GM11168 (cell line): ENCODE results near the gene PTER.

Experiments
- in situ Hi-C: fragments of 300-500 bp; cut with MboI; formaldehyde crosslinking; loops from one replicate; pipeline ENCODE4 v1.12.0; 2022; ENCODE audit warnings: low sequenced_read_pairs; ENCODE audit not compliant: unreplicated experiment

Gene PTER

DNA sequence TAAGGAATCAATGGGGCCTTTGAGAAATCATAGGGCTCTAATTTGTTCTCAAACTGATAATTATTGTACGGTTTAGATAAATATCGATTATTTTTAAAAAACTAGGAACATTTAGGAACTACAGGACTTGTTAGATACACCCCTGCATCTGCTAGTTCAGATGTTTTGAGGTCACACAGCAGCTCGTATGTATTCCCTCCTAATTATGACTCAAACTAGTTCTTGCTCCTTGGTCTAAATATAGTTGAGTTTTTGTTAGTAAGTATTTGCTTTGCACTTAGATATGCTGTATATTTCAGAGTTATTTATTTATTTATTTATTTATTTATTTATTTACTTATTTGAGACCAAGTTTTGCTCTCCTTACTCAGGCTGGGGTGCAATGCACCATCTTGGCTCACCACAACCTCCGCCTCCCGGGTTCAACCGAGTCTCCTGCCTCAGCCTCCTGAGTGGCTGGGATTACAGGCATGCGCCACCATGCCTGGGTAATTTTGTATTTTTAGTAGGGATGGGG is 22.7 kb downstream of the PTER start:
- in situ Hi-C loops: no loop called here

DNA sequence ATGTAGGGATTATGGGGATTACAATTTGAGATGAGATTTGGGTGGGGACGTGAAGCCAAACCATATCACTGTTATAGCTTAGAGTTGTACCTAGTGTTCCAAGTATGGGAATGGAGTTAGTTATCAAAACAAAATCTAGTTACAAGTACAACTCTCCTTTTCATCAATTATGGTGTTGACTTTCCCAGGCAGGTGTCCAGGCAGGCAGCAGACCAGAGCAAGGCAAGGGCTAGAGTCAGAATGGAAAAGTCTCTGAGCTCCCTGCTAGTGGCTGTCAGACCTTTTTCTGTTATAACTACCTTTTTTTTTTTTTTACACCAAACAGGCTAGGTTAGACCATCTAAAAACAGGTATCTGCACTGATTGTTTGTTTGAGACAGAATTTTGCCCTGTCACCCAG is 29.2 kb downstream of the PTER start:
- in situ Hi-C loops: no loop called here

DNA sequence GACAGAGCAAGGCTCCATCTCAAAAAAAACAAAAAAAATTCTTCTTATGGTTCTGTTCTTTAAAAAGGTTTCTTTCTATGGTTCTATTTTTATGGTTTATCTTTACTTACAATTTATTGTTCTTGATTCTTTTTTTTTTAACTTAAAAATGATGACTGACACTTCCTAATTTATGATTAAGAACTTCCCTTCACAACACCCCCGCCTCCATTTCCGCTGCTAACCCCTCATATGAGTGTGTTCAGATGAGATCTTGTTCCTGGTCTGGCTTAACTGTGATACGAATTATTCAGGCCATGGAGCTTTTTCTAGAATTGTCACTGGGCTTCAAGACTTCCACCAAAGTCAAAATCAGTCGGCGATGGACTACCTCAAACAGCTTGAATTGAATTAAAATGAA is 33.9 kb downstream of the PTER start:
- in situ Hi-C loops: no loop called here

DNA sequence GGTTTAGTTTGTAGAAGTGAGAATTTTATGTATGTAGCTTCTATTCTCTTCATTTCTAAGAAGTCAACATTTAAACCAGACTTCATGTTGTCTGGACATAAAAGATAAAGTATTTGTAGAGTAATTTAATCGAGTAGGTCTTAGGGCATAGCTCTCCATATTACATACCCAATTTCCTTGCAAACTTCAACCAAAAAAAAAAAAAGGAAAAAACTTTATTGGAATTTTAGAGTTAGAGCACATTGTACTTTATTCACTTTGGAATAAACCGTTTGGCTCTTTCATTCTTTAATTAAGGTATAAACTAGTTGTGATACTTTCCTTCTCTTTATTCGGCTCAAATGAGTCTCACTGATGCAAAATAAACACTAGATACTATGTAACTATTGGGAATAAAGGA is 36.0 kb downstream of the PTER start:
- in situ Hi-C loops: no loop called here

DNA sequence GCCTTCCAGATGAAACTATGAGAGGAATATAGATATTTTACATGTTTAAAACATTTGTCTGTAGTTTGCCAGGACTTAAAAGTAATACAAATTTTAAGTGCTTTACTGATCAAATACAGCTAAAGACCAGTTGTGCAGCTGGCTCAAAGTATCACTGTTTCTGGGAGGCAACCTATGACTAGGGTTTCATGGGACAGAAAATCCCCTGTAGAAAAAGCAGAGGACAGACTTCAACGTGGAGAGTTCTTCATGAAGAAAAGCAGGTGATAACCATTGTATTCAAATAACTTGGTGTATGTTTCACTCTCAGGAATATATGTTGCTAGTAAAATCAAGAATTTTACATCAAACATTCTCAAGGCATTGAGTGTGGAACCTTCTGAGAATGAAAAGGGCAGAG is 40.9 kb downstream of the PTER start:
- in situ Hi-C loops: no loop called here

DNA sequence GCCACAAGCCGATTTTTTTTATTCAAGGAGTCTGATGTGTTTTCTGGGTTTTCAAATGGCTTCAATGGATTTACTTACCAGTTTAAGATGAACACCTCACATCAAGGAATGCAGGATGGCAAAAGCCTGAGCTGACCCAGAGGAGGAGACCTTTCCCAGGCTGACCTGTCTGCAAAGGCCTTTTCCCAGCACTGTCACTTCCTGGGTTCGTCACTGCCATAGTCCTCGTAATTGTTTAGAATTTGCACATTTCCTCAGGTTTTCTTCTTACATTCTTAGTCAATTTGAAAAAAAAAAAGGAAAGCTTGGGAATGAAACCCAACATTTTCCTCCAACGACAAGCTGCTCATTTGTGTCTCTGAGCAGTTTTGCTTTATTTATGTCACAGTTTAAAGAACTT is 42.0 kb downstream of the PTER start:
- in situ Hi-C loops: no loop called here

DNA sequence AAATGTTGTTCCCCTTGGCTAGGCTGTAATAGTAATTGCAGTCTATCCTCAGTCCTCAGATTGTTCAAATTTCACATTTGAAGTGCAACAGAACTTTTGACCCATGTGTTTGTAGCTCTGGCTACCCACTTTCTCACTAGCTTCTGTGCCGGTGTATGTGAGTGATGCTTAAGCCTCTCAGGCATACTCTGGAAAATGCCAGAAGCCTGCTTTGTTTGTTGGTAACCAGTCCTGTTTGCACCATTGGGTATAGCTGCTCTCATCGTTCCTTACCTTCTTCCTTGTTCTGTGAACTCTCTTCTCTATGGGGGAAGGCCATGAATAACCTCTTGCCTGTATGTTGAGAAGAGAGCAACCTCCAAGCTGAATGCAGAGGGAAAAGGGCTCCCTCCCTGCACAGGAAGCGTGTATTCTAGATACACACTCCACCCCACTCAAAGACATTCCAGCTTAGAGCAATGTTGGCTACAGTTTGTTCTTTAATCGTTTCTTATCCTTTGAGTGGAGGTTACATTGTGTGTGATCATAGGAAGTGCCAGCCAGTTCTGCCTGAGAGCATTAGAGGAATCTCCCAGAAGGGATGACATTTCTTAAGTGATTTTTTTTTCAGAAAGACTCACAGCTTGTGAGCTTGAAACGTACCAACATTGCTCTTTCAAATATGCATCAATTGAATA is 44.4 kb downstream of the PTER start:
- in situ Hi-C loops: no loop called here

DNA sequence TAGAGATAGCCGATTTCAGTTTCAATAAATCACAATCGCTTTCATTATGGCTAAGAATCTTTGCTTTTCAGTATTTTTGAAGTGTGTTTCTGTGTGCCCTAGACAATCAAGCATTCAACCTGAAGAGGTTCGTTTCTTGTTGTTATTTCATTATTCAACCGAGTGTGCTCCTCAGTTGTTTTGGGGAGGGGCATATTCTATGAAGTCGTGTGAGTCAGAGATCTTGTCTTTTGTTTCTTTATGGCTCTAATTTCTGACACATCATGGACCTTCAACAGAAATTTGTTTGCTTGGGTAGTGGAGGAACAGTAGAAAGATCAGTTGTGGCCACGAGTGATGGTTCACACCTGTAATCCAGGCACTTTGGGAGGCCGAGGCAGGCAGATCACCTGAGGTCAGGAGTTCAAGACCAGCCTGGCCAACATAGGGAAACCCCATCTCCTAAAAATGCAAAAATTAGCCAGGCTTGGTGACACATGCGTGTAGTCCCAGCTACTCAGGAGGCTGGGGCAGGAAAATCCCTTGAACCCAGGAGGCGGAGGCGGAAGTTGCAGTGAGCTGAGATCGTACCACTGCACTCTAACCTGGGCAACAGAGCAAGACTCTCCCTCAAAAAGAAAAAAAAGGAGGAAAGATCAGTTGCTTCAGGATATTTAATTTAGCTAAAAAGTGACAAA is 46.6 kb downstream of the PTER start:
- in situ Hi-C loops: no loop called here

DNA sequence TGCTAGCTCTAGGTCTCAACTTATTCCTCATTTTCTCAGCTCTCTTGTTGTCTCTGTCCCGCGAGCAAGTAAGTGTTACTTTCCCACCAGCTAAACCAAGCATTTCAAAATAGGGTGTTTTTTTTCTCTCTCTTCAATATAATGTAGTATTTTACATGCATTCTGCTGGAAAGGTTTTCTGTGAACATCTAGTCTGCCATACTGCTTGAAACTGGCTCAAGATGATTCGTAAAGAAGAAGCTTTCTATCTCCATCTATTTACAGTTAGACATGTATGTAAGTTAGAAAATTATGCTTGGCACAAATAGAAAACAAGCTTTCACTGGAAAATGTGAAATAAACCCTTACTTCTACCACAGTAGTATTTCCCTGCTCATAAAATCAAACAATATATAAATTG is 53.7 kb downstream of the PTER start:
- in situ Hi-C loops: no loop called here

DNA sequence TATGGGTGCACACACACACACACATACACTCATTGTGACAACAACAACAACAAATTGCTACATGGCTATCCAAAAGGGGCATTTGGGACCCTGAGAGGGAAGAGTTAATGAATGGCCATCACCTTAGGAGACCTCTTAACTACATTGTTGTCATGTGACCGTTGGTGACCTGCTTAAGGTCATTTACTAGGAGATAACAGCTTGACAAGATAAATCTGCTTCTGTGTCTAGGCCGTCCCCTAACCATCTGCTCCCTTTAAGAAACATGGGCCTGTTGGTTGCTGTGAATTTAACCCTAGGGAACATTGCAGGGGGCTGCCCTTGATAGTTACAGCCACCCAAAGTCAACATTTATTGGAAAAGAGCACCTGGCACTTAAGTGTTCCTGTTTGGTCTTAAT is 55.1 kb downstream of the PTER start:
- in situ Hi-C loops: no loop called here

DNA sequence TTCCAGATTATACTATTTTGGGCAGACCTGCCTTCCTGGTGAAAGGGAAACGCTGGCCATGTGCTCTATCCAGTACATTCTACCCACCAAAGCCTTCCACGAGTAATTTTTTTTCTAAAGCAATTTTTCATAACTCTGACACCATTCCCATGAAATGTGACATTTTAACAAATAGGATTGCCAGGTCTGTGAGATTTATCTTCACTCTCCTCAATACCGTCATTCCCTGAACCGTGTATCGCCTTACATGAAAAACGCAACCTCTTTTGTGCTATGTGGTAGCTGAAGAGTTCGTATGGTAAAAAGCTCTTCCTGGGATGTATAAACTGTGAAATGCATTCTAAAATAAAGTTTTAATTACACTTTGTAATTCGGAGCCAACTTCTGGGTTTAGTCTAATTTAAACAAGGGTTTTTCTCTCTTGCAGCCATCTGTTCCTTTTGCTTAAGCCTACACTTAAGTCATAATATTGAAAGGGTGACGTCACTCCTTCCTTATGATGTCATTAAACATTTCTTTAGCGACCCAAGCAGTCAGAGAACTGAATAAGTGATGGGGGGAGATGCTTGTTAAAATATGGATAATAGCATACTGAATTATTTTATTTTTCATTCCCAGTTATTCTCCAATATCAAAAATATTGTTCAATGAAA is 57.2 kb downstream of the PTER start:
- in situ Hi-C loops: no loop called here

DNA sequence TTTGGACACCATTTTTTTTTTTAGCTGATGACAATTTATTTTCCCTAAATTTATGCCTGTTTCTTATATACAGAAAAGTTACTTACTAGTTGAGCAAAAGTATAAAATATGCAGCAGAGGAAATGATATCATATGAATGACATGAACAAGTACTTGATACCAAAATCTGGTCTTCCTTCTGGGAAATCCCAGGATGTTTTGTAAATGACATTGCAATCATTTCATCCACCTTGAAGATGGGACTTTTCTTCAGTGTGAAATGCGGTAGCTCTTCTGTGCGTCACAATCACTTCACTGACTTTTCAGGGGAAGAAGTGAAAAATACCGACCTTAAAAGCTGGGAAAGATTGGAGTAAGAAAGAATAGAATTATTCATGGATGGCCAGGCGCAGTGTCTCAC is 61.1 kb downstream of the PTER start:
- in situ Hi-C loops: no loop called here

DNA sequence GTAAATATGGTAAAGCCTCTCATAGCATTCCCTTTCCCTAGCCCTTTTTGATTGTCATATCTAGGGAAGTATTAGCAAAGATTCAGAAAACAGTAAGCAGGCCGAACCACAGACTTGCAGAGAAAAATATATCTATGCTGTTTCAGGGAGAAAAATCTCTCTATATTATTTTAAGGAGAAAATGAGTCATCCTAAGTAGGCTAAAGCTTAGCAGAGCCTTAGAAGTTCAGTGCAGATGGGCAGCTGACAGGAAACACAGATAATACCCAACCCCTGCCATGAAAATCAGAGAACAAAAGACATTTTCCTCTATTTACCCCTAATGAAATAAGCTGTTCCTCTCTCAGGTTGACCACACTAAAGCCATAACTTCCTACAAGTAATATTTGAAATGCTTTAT is 68.4 kb downstream of the PTER start:
- in situ Hi-C loops: no loop called here

DNA sequence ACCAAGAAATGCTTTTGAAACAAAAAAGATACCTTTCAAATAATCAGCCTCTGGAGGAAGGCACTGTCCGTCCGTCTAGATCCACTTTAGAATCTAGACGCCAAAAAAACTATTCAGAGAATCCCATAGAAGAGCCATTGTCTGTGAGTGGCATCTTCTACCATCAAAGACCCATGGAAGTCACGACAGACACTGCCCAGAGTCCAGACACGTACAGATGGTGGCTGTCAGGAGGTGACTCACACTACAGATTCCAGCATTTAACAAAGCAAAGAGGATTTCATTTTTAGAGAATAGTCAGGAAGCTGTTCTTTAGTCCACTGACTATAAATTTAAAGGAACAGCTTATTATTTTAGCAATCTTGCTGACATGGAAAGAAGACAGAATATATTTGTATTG is 73.2 kb downstream of the PTER start:
- in situ Hi-C loops: no loop called here

DNA sequence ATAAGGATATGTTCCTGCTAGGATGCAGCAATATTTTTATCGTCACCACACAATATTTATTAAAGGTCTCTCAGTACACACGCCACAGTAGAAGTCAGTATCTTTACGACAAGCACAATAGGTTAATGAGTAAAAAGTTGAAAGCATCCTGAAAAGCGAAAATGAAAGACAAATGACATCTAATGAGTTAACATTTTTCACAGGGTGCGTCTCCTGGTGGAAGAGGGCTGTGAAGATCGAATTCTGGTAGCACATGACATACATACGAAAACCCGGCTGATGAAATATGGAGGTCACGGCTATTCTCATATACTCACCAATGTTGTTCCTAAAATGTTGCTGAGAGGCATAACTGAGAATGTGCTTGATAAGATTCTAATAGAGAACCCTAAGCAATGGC is 74.0 kb downstream of the PTER start:
- in situ Hi-C loops: no loop called here

DNA sequence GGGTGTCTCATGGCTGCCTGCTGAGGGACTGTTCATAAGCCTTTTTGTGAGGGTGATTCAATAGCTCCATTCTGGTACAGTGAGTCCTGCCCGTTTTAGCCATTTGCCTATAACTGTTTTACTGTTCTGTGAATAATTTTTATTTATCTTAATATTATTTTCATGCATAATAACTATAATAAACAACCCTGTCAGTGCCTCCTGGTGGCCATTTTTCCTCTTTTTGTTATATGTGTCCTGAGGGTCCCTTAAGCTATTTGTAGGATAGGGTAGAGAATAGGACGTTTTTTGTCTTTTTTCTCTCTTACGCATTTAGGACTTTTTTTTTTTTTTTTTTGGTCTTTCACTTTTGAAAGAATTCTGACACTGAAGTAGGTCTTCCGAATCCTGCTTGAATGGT is 82.0 kb downstream of the PTER start:
- in situ Hi-C loops: no loop called here

DNA sequence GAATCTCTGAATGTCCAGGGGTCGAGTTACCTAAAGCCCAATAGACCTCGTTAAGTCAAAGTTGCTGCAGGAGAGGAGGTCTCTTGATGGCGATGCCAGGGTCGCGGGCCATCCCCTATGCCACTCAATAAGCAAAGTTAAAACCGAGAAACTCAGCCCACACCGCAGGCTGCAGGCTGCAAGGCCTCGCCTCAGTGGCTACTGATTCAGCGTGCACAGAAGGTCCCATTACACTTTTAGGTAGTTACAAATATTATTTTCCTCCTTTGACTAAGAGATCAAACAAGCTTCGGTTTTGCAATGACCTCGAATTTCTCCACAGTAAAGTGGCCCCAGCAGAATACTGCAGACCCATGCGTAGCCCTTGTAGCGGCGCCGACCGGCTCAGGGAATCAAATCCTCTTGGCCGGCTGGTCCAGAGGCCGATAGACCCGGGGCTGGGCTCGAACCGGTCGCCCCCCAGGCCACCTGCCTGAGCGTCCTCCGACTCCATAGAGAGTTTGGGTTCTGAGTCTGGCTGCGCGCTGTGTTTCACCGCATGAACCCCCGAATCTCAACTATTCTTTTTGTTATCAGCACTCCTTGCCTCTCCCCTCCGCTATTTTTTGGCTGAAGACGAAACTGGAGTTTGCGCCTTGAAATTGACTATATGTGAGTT is 82.6 kb downstream of the PTER start:
- in situ Hi-C loops: no loop called here

DNA sequence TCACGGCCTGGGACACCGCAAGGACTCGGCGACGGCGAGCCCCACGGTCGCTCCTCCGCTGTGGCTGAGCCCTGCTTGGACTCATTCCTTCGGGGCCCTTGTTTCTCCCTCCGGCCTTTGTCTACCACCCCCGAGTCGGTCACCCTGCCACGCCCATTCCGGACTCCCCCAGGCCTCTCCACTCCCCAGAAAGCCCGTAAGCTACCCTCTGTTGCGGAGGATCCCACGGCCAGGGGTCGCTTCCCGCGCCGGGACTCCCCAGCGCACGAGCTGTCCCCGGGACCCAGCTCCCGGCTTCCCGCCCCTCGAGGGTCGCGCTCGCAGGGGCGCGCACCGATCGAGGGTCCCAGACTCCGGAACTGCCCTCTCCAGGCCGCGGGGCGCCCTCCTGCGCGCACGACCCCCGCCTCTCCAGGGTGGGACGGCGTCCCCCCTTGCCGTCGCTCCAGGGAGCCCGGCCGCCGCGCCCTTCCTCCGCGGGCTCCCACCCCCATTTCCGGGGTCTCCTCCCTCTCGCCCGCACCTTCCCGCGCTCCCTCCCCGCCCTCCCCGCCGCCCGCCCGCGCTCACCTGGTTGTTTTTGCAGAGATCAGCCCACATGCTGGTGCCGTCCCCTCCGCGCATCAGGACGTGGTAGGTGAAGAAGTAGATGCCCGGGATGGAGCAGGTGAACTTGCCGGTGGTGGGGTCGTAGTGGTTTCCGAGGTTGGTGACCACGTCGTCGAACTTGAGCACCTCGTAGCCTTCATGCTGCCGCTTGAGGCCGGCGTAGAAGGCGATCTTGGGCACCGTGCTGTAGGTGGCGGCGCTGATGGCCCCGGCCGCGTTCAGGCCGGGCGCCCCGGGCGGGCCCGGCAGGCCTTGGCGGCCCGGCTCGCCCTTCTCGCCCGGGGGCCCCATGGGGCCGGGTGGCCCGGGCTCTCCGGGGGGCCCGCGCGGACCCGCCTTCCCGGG is 83.4 kb downstream of the PTER start:
- in situ Hi-C loops: no loop called here

DNA sequence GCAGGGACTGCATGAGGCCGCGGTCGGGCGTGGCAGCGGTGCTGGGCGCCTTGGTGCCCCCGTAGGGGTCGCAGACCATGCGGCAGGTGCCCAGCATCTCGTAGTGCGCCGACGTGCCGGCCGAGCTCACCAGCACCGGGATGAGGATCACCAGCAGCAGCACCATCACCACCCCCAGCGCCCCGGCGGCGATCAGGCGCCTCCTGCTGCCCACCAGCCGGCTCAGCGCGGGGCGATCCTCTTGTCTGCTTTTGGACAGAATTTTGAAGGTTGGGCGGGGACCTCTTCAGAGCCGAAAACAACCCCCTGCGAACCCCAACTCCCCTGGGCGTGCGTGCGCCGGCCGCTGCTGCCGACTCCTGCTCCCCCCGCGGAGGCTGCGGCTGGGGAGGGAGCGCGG is 84.1 kb downstream of the PTER start:
- in situ Hi-C loops: no loop called here
